IMR-90 (cell line): ENCODE results near the gene TDG. TPM values are rescaled to one million over a fixed set of nuclear protein-coding genes. Genes with fewer than 3 reads are reported as not detected.

Experiments
- ATAC-seq: fragments of 200-7000 bp; cut with Tn5 transposase; 2 replicates; pipeline ENCODE4 v1.9.1; 2020; ENCODE audit warnings: low read depth, mild to moderate bottlenecking, moderate library complexity
- BruUV-seq: library from RNA; stranded (reverse); fragments of 400-500 nt; replicated peaks from 2 replicates; lab custom pipeline; 2021; lab: Mats Ljungman, UMichigan
- CTCF ChIA-PET: fragments of 300-600 bp; formaldehyde crosslinking; extraction: SDS; loops from one replicate; lab custom pipeline; 2021; ENCODE audit warnings: antibody characterized with exemption; lab: Yijun Ruan, JAX
- POLR2A ChIA-PET: fragments of 300-600 bp; sonication (Branson Sonifier 250); formaldehyde crosslinking; loops from one replicate; lab custom pipeline; 2022; ENCODE audit warnings: antibody characterized with exemption; ENCODE audit not compliant: unreplicated experiment; lab: Charles Lee
- DNase-seq: peaks from one replicate; pipeline ENCODE4 v3.0.0; 2013
- H2AFZ ChIP-seq: replicated peaks from 2 replicates; pipeline ENCODE3; 2013; ENCODE audit warnings: low read length, mild to moderate bottlenecking; ENCODE audit not compliant: poor library complexity
- H2AK5ac ChIP-seq: 2 replicates; pipeline ENCODE4 v1.6.1; 2013; ENCODE audit warnings: low read depth, low read length, inconsistent platforms
- H2AK9ac ChIP-seq: replicated peaks from 2 replicates; pipeline ENCODE3; 2013; ENCODE audit warnings: mild to moderate bottlenecking, low read depth, low read length, moderate library complexity; ENCODE audit not compliant: poor library complexity
- H2BK120ac ChIP-seq: 2 replicates; pipeline ENCODE4 v1.6.1; 2013; ENCODE audit warnings: low read depth, low read length, inconsistent platforms
- H2BK15ac ChIP-seq: 3 replicates; pipeline ENCODE4 v1.6.1; 2013; ENCODE audit warnings: low read depth, low read length, inconsistent platforms
- H2BK20ac ChIP-seq: 2 replicates; pipeline ENCODE4 v1.6.1; 2013; ENCODE audit warnings: low read depth, mild to moderate bottlenecking, inconsistent platforms, low read length, moderate library complexity
- H2BK5ac ChIP-seq: 2 replicates; pipeline ENCODE4 v1.6.1; 2013; ENCODE audit warnings: mild to moderate bottlenecking, low read depth, low read length, inconsistent platforms; ENCODE audit not compliant: poor library complexity, severe bottlenecking
- H3K14ac ChIP-seq: replicated peaks from 2 replicates; pipeline ENCODE4 v1.6.1; 2013; ENCODE audit warnings: low read depth, low read length, inconsistent platforms
- H3K18ac ChIP-seq: 2 replicates; pipeline ENCODE4 v1.6.1; 2013; ENCODE audit warnings: low read depth, low read length, control low read depth
- H3K23ac ChIP-seq: 2 replicates; pipeline ENCODE4 v1.6.1; 2013; ENCODE audit warnings: low read depth, low read length, inconsistent platforms
- H3K27ac ChIP-seq: 2 replicates; pipeline ENCODE4 v1.5.1; 2013; ENCODE audit warnings: mild to moderate bottlenecking, control low read depth, low read length; ENCODE audit not compliant: insufficient read depth
- H3K27me3 ChIP-seq: 2 replicates; pipeline ENCODE4 v1.6.1; 2013; ENCODE audit warnings: low read length; ENCODE audit not compliant: control insufficient read depth, insufficient read depth
- H3K36me3 ChIP-seq: 2 replicates; pipeline ENCODE4 v1.6.1; 2013; ENCODE audit warnings: low read length, mixed read lengths; ENCODE audit not compliant: control insufficient read depth, insufficient read depth
- H3K4ac ChIP-seq: 2 replicates; pipeline ENCODE4 v1.6.1; 2013; ENCODE audit warnings: low read depth, low read length, inconsistent platforms
- H3K4me1 ChIP-seq: 2 replicates; pipeline ENCODE4 v1.6.1; 2013; ENCODE audit warnings: low read length, mixed read lengths; ENCODE audit not compliant: control insufficient read depth, insufficient read depth
- H3K4me2 ChIP-seq: 2 replicates; pipeline ENCODE4 v1.6.1; 2013; ENCODE audit warnings: low read depth, mild to moderate bottlenecking, control low read depth, low read length, moderate library complexity
- H3K4me3 ChIP-seq: 2 replicates; pipeline ENCODE4 v1.5.1; 2013; ENCODE audit warnings: low read depth, mild to moderate bottlenecking, control low read depth, low read length, moderate library complexity; ENCODE audit not compliant: insufficient read depth
- H3K56ac ChIP-seq: 2 replicates; pipeline ENCODE4 v1.6.1; 2013; ENCODE audit warnings: low read length, inconsistent platforms; ENCODE audit not compliant: insufficient read depth; ENCODE audit errors: extremely low read depth
- H3K79me1 ChIP-seq, 2 experiments: 2 replicates each; pipeline ENCODE4 v1.6.1; 2013; ENCODE audit warnings: low read length in 2 of 2, inconsistent platforms in 1 of 2, low read depth in 1 of 2
- H3K9ac ChIP-seq: 2 replicates; pipeline ENCODE4 v1.6.1; 2013; ENCODE audit warnings: low read depth, low read length, control low read depth
- H3K9me1 ChIP-seq: 2 replicates; pipeline ENCODE4 v1.6.1; 2013; ENCODE audit warnings: low read length, inconsistent platforms; ENCODE audit not compliant: insufficient read depth
- H3K9me3 ChIP-seq: 2 replicates; pipeline ENCODE4 v1.6.1; 2013; ENCODE audit warnings: low read length; ENCODE audit not compliant: control insufficient read depth, insufficient read depth
- H4K20me1 ChIP-seq: 2 replicates; pipeline ENCODE4 v1.6.1; 2013; ENCODE audit warnings: low read length, inconsistent platforms; ENCODE audit not compliant: insufficient read depth
- H4K5ac ChIP-seq: 2 replicates; pipeline ENCODE4 v1.6.1; 2013; ENCODE audit warnings: mild to moderate bottlenecking, low read depth, low read length, control low read depth
- H4K8ac ChIP-seq, 2 experiments: 2 replicates each; pipeline ENCODE4 v1.6.1; 2013; ENCODE audit warnings: low read depth in 2 of 2, low read length in 2 of 2, control low read depth in 1 of 2, inconsistent platforms in 1 of 2
- H4K91ac ChIP-seq: 2 replicates; pipeline ENCODE4 v1.6.1; 2013; ENCODE audit warnings: low read depth, low read length, inconsistent platforms; ENCODE audit not compliant: insufficient read depth
- BHLHE40 ChIP-seq: fragments of 150-350 bp; IDR thresholded peaks from 2 replicates; pipeline ENCODE4 v1.6.1; 2016; ENCODE audit warnings: mild to moderate bottlenecking, low read depth, low read length
- CEBPB ChIP-seq: IDR thresholded peaks from 2 replicates; pipeline ENCODE4 v1.6.1; 2012; ENCODE audit warnings: low read depth, low read length, improper control_type of control experiment
- CHD1 ChIP-seq: IDR thresholded peaks from 2 replicates; pipeline ENCODE4 v1.6.1; 2012; ENCODE audit warnings: low read depth, low read length, improper control_type of control experiment
- FOS ChIP-seq: fragments of 150-350 bp; IDR thresholded peaks from 2 replicates; pipeline ENCODE4 v1.6.1; 2016; ENCODE audit warnings: low read depth, low read length
- MAFK ChIP-seq: IDR thresholded peaks from 2 replicates; pipeline ENCODE4 v1.6.1; 2012; ENCODE audit warnings: low read depth, low read length, improper control_type of control experiment
- MAZ ChIP-seq: IDR thresholded peaks from 2 replicates; pipeline ENCODE4 v1.6.1; 2012; ENCODE audit warnings: low read depth, mild to moderate bottlenecking, low read length, improper control_type of control experiment, moderate library complexity, borderline replicate concordance
- MXI1 ChIP-seq: IDR thresholded peaks from 2 replicates; pipeline ENCODE4 v1.6.1; 2012; ENCODE audit warnings: low read depth, mild to moderate bottlenecking, low read length, moderate library complexity, borderline replicate concordance
- POLR2A ChIP-seq: IDR thresholded peaks from 2 replicates; pipeline ENCODE4 v1.6.1; 2012; ENCODE audit warnings: mild to moderate bottlenecking, low read depth, low read length
- RAD21 ChIP-seq: IDR thresholded peaks from 2 replicates; pipeline ENCODE4 v1.6.1; 2012; ENCODE audit warnings: low read length, improper control_type of control experiment
- RFX5 ChIP-seq: IDR thresholded peaks from 2 replicates; pipeline ENCODE4 v1.8.0; 2012; ENCODE audit warnings: low read depth, mild to moderate bottlenecking, low read length, moderate library complexity
- SMC3 ChIP-seq: fragments of 150-350 bp; IDR thresholded peaks from 2 replicates; pipeline ENCODE4 v1.6.1; 2016; ENCODE audit warnings: low read depth, mild to moderate bottlenecking, antibody characterized with exemption, low read length, moderate library complexity
- WGBS, 2 experiments: methylation state at CpG; one replicate each; pipeline versions ENCODE4 v1.1.5 to v1.1.7; 2013; ENCODE audit warnings: missing lambda C conversion rate in 2 of 2; ENCODE audit not compliant: insufficient read length in 1 of 2; ENCODE audit errors: extremely low coverage in 2 of 2; 5-methylcytosine and 5-hydroxymethylcytosine counted together
- dilution Hi-C: fragments of 300-500 bp; cut with HindIII; formaldehyde crosslinking; loops from one replicate; pipeline ENCODE4 v1.14.3; 2018; ENCODE audit warnings: low sequenced_read_pairs; ENCODE audit not compliant: unreplicated experiment
- in situ Hi-C: fragments of 300-500 bp; cut with MboI; formaldehyde crosslinking; loops from 3 replicates; pipeline ENCODE4 v1.14.3; 2019; ENCODE audit warnings: low sequenced_read_pairs, inconsistent platforms, mixed read lengths
- intact Hi-C: fragments of 100-400 bp; cut with micrococcal nuclease; formaldehyde crosslinking; loops from 2 replicates; pipeline ENCODE4 v1.10.0; 2022
- polyA plus RNA-seq, 3 experiments: library from polyadenylated mRNA; depleted of rRNA; stranded (reverse); fragments of >200 nt; gene quantifications; 2 replicates each; pipeline ENCODE4 v1.2.3, GENCODE V29; 2012; ENCODE audit warnings: low replicate concordance in 1 of 3
- total RNA-seq: library from RNA; depleted of rRNA; stranded (reverse); fragments of >200 nt; gene quantifications from 2 replicates; pipeline ENCODE4 v1.2.3, GENCODE V29; 2012
- TF ChIP-seq, protein P1 (sequence below): conservative IDR thresholded peaks from 2 replicates; pipeline ENCODE4 v1.5.1; 2012; ENCODE audit warnings: mild to moderate bottlenecking, low read depth, low read length, improper control_type of control experiment
- TF ChIP-seq, protein P2 (sequence below): fragments of 150-350 bp; IDR thresholded peaks from 2 replicates; pipeline ENCODE4 v1.6.1; 2017; ENCODE audit warnings: mild to moderate bottlenecking, antibody characterized with exemption, low read length, low read depth

The TDG gene
- total and polyA plus RNA-seq, 2 of the 4 experiments (the other 2 are of a cell fraction) = 14.0 to 14.7 TPM

- no peak overlapping the region for H3K9ac ChIP-seq
- peak; percentile 88 for DNase-seq
- no peak overlapping the region; the same call in 1 of the 2 replicates for H3K27ac ChIP-seq
- H3K79me1 ChIP-seq = peaks cover 0 to 6% of the 10 kb centered on the region in 2 experiments; a peak in 2 of 4 replicates
- peak overlapping the region; percentile 38 for H3K14ac ChIP-seq
- dilution Hi-C loops = no loop called here
- ATAC-seq = no peak
- H4K8ac ChIP-seq = peak overlapping the region; percentile 15 to 37; a peak in 3 of 4 replicates
- no peak overlapping the region; the same call in 1 of the 2 replicates for H3K18ac ChIP-seq
- 0 out of 3 replicates have a peak overlapping the region, but pooled peaks have one; percentile 48 for H2BK15ac ChIP-seq
- intact Hi-C loops = no loop called here
- 0 out of 2 replicates have a peak overlapping the region, but pooled peaks have one; percentile 27 for H2AK5ac ChIP-seq
- no peak overlapping the region for H3K56ac ChIP-seq
- H4K91ac ChIP-seq = no peak overlapping the region
- POLR2A ChIA-PET = interaction anchor here (0.6 kb wide), 1 partner anchor 13 kb away, joined by 7 read pairs; no protein-coding TSS in a partner anchor
- H3K23ac ChIP-seq = no peak overlapping the region
- peak overlapping the region; percentile 59 for H2BK120ac ChIP-seq
- H3K4me3 ChIP-seq = no peak overlapping the region
- no peaks in the 10 kb centered on the region for H3K27me3 ChIP-seq
- no CpG with 5 or more reads among the region's 9 CpGs for WGBS, 2 experiments
- H3K4me2 ChIP-seq = no peak overlapping the region
- peaks cover 3% of the 10 kb centered on the region; the same call in 1 of the 2 replicates for H3K9me1 ChIP-seq
- in situ Hi-C loops = no loop called here
- CTCF ChIA-PET = no interaction called here
- H3K4me1 ChIP-seq = peaks cover 4% of the 10 kb centered on the region
- H3K9me3 ChIP-seq = no peaks in the 10 kb centered on the region
- no peaks in the 10 kb centered on the region for H3K36me3 ChIP-seq
- H4K5ac ChIP-seq = peak overlapping the region; percentile 57; the same call in 1 of the 2 replicates
- peak overlapping the region; percentile 80 for H2AK9ac ChIP-seq
- peak overlapping the region; percentile 59; the same call in 1 of the 2 replicates for H2BK20ac ChIP-seq
- H4K20me1 ChIP-seq = no peaks in the 10 kb centered on the region
- peak overlapping the region; percentile 45; the same call in 1 of the 2 replicates for H3K4ac ChIP-seq
- H2AFZ ChIP-seq = peak overlapping the region; percentile 87
- peak overlapping the region; percentile 47 for H2BK5ac ChIP-seq
- no TSS peak for BruUV-seq
- TF ChIP-seq MAFK (no peak), RAD21 (no peak), POLR2A (no peak), MXI1 (peak; percentile 37; the same call in 1 of the 2 replicates), MAZ (no peak), SMC3 (no peak), FOS (peak; percentile 37; the same call in 1 of the 2 replicates), CHD1 (no peak), RFX5 (no peak), BHLHE40 (no peak), CEBPB (no peak)
- TF ChIP-seq, protein P1, sequence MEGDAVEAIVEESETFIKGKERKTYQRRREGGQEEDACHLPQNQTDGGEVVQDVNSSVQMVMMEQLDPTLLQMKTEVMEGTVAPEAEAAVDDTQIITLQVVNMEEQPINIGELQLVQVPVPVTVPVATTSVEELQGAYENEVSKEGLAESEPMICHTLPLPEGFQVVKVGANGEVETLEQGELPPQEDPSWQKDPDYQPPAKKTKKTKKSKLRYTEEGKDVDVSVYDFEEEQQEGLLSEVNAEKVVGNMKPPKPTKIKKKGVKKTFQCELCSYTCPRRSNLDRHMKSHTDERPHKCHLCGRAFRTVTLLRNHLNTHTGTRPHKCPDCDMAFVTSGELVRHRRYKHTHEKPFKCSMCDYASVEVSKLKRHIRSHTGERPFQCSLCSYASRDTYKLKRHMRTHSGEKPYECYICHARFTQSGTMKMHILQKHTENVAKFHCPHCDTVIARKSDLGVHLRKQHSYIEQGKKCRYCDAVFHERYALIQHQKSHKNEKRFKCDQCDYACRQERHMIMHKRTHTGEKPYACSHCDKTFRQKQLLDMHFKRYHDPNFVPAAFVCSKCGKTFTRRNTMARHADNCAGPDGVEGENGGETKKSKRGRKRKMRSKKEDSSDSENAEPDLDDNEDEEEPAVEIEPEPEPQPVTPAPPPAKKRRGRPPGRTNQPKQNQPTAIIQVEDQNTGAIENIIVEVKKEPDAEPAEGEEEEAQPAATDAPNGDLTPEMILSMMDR = no peak
- TF ChIP-seq, protein P2, sequence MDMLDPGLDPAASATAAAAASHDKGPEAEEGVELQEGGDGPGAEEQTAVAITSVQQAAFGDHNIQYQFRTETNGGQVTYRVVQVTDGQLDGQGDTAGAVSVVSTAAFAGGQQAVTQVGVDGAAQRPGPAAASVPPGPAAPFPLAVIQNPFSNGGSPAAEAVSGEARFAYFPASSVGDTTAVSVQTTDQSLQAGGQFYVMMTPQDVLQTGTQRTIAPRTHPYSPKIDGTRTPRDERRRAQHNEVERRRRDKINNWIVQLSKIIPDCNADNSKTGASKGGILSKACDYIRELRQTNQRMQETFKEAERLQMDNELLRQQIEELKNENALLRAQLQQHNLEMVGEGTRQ = no peak
Measured at GRCh38 chr12:103924761-103925641, 40.7 kb upstream of the TDG start.
